HL-60 (cell line): Measurements from ENCODE around the gene USP17L28.
"Not testable (repeated sequence)": the region's sequence is repeated elsewhere in the genome, so short reads cannot be mapped to it uniquely, and the experiment has no call there.

Experiments
- GABPA ChIP-seq: IDR thresholded peaks from 2 replicates; pipeline ENCODE4 v1.6.1; 2012; ENCODE audit warnings: low read depth
- POLR2AphosphoS5 ChIP-seq: IDR thresholded peaks from 2 replicates; pipeline ENCODE4 v1.6.1; 2012; ENCODE audit warnings: low read depth
- SPI1 ChIP-seq: IDR thresholded peaks from 2 replicates; pipeline ENCODE4 v1.6.1; 2012; ENCODE audit warnings: low read depth, mild to moderate bottlenecking, borderline replicate concordance
- TF ChIP-seq, protein P1 (sequence below): IDR thresholded peaks from one replicate; pipeline ENCODE4 v1.5.1; 2011; ENCODE audit warnings: low read length, control low read depth, inconsistent platforms; ENCODE audit not compliant: insufficient read depth
- TF ChIP-seq, protein P2 (sequence below): IDR thresholded peaks from 2 replicates; pipeline ENCODE4 v1.6.1; 2012; ENCODE audit warnings: low read depth; ENCODE audit not compliant: insufficient replicate concordance

DNA sequence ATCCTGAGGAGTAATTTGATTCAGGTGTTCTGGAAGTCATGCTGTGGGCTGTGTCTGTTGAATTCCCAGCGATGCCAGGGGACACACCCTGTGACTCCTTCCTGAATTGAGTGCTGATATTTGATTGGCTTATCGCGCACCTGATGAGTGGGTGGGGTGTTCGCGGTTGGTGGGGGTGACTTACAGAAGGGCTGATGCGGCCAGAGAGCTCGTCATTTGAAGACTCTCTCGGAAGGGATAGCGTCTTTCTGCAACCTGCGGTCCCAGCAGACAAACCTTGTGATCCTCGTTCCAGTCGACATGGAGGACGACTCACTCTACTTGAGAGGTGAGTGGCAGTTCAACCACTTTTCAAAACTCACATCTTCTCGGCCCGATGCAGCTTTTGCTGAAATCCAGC lies 14.1 kb downstream of the USP17L28 start, which contains the start of gene USP17L30:
- TF ChIP-seq, protein P1, sequence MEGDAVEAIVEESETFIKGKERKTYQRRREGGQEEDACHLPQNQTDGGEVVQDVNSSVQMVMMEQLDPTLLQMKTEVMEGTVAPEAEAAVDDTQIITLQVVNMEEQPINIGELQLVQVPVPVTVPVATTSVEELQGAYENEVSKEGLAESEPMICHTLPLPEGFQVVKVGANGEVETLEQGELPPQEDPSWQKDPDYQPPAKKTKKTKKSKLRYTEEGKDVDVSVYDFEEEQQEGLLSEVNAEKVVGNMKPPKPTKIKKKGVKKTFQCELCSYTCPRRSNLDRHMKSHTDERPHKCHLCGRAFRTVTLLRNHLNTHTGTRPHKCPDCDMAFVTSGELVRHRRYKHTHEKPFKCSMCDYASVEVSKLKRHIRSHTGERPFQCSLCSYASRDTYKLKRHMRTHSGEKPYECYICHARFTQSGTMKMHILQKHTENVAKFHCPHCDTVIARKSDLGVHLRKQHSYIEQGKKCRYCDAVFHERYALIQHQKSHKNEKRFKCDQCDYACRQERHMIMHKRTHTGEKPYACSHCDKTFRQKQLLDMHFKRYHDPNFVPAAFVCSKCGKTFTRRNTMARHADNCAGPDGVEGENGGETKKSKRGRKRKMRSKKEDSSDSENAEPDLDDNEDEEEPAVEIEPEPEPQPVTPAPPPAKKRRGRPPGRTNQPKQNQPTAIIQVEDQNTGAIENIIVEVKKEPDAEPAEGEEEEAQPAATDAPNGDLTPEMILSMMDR = not testable (repeated sequence)
- TF ChIP-seq, protein P2, sequence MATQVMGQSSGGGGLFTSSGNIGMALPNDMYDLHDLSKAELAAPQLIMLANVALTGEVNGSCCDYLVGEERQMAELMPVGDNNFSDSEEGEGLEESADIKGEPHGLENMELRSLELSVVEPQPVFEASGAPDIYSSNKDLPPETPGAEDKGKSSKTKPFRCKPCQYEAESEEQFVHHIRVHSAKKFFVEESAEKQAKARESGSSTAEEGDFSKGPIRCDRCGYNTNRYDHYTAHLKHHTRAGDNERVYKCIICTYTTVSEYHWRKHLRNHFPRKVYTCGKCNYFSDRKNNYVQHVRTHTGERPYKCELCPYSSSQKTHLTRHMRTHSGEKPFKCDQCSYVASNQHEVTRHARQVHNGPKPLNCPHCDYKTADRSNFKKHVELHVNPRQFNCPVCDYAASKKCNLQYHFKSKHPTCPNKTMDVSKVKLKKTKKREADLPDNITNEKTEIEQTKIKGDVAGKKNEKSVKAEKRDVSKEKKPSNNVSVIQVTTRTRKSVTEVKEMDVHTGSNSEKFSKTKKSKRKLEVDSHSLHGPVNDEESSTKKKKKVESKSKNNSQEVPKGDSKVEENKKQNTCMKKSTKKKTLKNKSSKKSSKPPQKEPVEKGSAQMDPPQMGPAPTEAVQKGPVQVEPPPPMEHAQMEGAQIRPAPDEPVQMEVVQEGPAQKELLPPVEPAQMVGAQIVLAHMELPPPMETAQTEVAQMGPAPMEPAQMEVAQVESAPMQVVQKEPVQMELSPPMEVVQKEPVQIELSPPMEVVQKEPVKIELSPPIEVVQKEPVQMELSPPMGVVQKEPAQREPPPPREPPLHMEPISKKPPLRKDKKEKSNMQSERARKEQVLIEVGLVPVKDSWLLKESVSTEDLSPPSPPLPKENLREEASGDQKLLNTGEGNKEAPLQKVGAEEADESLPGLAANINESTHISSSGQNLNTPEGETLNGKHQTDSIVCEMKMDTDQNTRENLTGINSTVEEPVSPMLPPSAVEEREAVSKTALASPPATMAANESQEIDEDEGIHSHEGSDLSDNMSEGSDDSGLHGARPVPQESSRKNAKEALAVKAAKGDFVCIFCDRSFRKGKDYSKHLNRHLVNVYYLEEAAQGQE = not testable (repeated sequence)
- not testable (repeated sequence) for TF ChIP-seq POLR2AphosphoS5, GABPA, SPI1
